Fibroblast of villous mesenchyme (primary cell): Measurements from ENCODE around the gene SCPEP1. TPM values are rescaled to one million over a fixed set of nuclear protein-coding genes. Genes with fewer than 3 reads are reported as not detected.

Experiments used
- DNase-seq: peaks from one replicate; pipeline ENCODE4 v3.0.0-alpha.2; 2010; ENCODE audit warnings: low read depth
- H3K4me3 ChIP-seq: 2 replicates; pipeline ENCODE4 v1.5.1; 2011; ENCODE audit warnings: low read depth, mild to moderate bottlenecking, low read length
- CTCF ChIP-seq: IDR thresholded peaks from 2 replicates; pipeline ENCODE4 v1.5.1; 2012; ENCODE audit warnings: low read depth, mild to moderate bottlenecking, low read length; ENCODE audit not compliant: insufficient read depth
- total RNA-seq: library from RNA; depleted of rRNA; stranded (reverse); fragments of >200 nt; gene quantifications from 2 replicates; pipeline ENCODE4 v1.2.3, GENCODE V29; 2012

The SCPEP1 gene
- total RNA-seq, 1 donor, result 36.7 TPM

- no peak overlapping the region for H3K4me3 ChIP-seq
- TF ChIP-seq CTCF, result no peak
- no peak for DNase-seq
These were observed 11.1 kb downstream of the SCPEP1 start for GRCh38 chr17:56988901-56989572.

- TF ChIP-seq CTCF, result no peak
- H3K4me3 ChIP-seq, result no peak overlapping the region
- DNase-seq, result no peak
These were observed 14.4 kb downstream of the SCPEP1 start for GRCh38 chr17:56992364-56992763.

GRCh38 chr17:56994009-56994792 lies 16.3 kb downstream of the SCPEP1 start:
- DNase-seq, result no peak
- no peak for TF ChIP-seq CTCF
- no peak overlapping the region for H3K4me3 ChIP-seq

- DNase-seq, result no peak
- no peak overlapping the region for H3K4me3 ChIP-seq
- no peak for TF ChIP-seq CTCF
These were observed 17.8 kb downstream of the SCPEP1 start for GRCh38 chr17:56995766-56996165.

- no peak overlapping the region for H3K4me3 ChIP-seq
- DNase-seq, result no peak
- no peak for TF ChIP-seq CTCF
These were observed 19.4 kb downstream of the SCPEP1 start for GRCh38 chr17:56997313-56997712.

- H3K4me3 ChIP-seq, result no peak overlapping the region
- no peak for TF ChIP-seq CTCF
- no peak for DNase-seq
These were observed 23.6 kb downstream of the SCPEP1 start for GRCh38 chr17:57001541-57001940.

- no peak for DNase-seq
- no peak for TF ChIP-seq CTCF
These were observed 25.0 kb downstream of the SCPEP1 start for GRCh38 chr17:57002904-57003303.

More at GRCh38 chr17:57002904-57003303, 25.0 kb downstream of the SCPEP1 start:
- no peak overlapping the region for H3K4me3 ChIP-seq
